Mucosa of rectum (tissue), 2 donors: Measurements from ENCODE around the gene MACROH2A1.

Experiments
- H3K27ac ChIP-seq, 2 donors: one replicate each; pipeline ENCODE4 v1.7.0; 2013; ENCODE audit warnings: inconsistent platforms in 2 of 2, low read depth in 2 of 2, low read length in 2 of 2
- H3K27me3 ChIP-seq, 2 donors: one replicate each; pipeline ENCODE4 v1.7.0; 2013; ENCODE audit warnings: low read length in 2 of 2; ENCODE audit not compliant: control insufficient read depth in 2 of 2, insufficient read depth in 2 of 2
- H3K36me3 ChIP-seq, 2 donors: one replicate each; pipeline ENCODE4 v1.7.0; 2013; ENCODE audit warnings: low read length in 2 of 2; ENCODE audit not compliant: control insufficient read depth in 2 of 2, insufficient read depth in 2 of 2
- H3K4me1 ChIP-seq, 2 donors: one replicate each; pipeline ENCODE4 v1.7.0; 2013; ENCODE audit warnings: low read length in 2 of 2, mild to moderate bottlenecking in 1 of 2; ENCODE audit not compliant: control insufficient read depth in 2 of 2, insufficient read depth in 2 of 2
- H3K4me3 ChIP-seq, 2 donors: one replicate each; pipeline ENCODE4 v1.7.0; 2013; ENCODE audit warnings: low read length in 2 of 2
- H3K9ac ChIP-seq, 2 donors: one replicate each; pipeline ENCODE4 v1.7.0; 2013; ENCODE audit warnings: low read length in 2 of 2, low read depth in 1 of 2, mild to moderate bottlenecking in 1 of 2
- H3K9me3 ChIP-seq, 2 donors: one replicate each; pipeline ENCODE4 v1.7.0; 2013; ENCODE audit warnings: low read length in 2 of 2; ENCODE audit not compliant: control insufficient read depth in 2 of 2
- donor health status: healthy.
- donor health status: Normal muscosa, but diverticular disease.

The MACROH2A1 gene

GRCh38 chr5:135344349-135344748 is 54.7 kb downstream of the MACROH2A1 start:
- H3K4me3 ChIP-seq, result no peak overlapping the region
- H3K9me3 ChIP-seq, result no peaks in the 10 kb centered on the region
- H3K27me3 ChIP-seq, result no peaks in the 10 kb centered on the region
- no peak overlapping the region for H3K27ac ChIP-seq
- H3K4me1 ChIP-seq, result peaks cover 44 to 46% of the 10 kb centered on the region in 2 donors
- H3K9ac ChIP-seq, result no peak overlapping the region
- peaks cover 42 to 52% of the 10 kb centered on the region in 2 donors for H3K36me3 ChIP-seq

GRCh38 chr5:135343413-135343812 is 55.6 kb downstream of the MACROH2A1 start:
- H3K9me3 ChIP-seq, result no peaks in the 10 kb centered on the region
- H3K36me3 ChIP-seq, result peaks cover 52 to 57% of the 10 kb centered on the region in 2 donors
- H3K9ac ChIP-seq, result no peak overlapping the region
- H3K4me1 ChIP-seq, result peaks cover 40 to 44% of the 10 kb centered on the region in 2 donors
- no peaks in the 10 kb centered on the region for H3K27me3 ChIP-seq
- H3K4me3 ChIP-seq, result no peak overlapping the region
- H3K27ac ChIP-seq, result no peak overlapping the region

GRCh38 chr5:135342551-135342875 is 56.5 kb downstream of the MACROH2A1 start:
- Histone ChIP-seq H3K4me1 (peaks cover 40 to 44% of the 10 kb centered on the region in 2 donors), H3K4me3 (no peak overlapping the region), H3K9me3 (no peaks in the 10 kb centered on the region), H3K27ac (no peak overlapping the region), H3K9ac (no peak overlapping the region), H3K27me3 (no peaks in the 10 kb centered on the region), H3K36me3 (peaks cover 61 to 66% of the 10 kb centered on the region in 2 donors)

GRCh38 chr5:135341696-135342550 is 57.1 kb downstream of the MACROH2A1 start:
- Histone ChIP-seq H3K27me3 (no peaks in the 10 kb centered on the region), H3K27ac (peak overlapping the region in 1 of 2 donors; percentile 25), H3K9me3 (no peaks in the 10 kb centered on the region), H3K9ac (no peak overlapping the region), H3K36me3 (peaks cover 66 to 72% of the 10 kb centered on the region in 2 donors), H3K4me3 (no peak overlapping the region), H3K4me1 (peaks cover 37 to 41% of the 10 kb centered on the region in 2 donors)

GRCh38 chr5:135341016-135341666 is 57.9 kb downstream of the MACROH2A1 start:
- Histone ChIP-seq H3K9ac (no peak overlapping the region), H3K27me3 (no peaks in the 10 kb centered on the region), H3K36me3 (peaks cover 74 to 79% of the 10 kb centered on the region in 2 donors), H3K9me3 (no peaks in the 10 kb centered on the region), H3K4me3 (no peak overlapping the region), H3K27ac (peak overlapping the region in 1 of 2 donors; percentile 54), H3K4me1 (peaks cover 29 to 34% of the 10 kb centered on the region in 2 donors)

GRCh38 chr5:135340568-135340967 is 58.5 kb downstream of the MACROH2A1 start:
- peaks cover 77 to 85% of the 10 kb centered on the region in 2 donors for H3K36me3 ChIP-seq
- no peak overlapping the region for H3K9ac ChIP-seq
- peak overlapping the region in 1 of 2 donors; percentile 54 for H3K27ac ChIP-seq
- no peaks in the 10 kb centered on the region for H3K9me3 ChIP-seq
- H3K4me3 ChIP-seq, result no peak overlapping the region
- peaks cover 23 to 29% of the 10 kb centered on the region in 2 donors for H3K4me1 ChIP-seq
- H3K27me3 ChIP-seq, result no peaks in the 10 kb centered on the region

GRCh38 chr5:135339623-135340022 is 59.4 kb downstream of the MACROH2A1 start:
- H3K27me3 ChIP-seq, result no peaks in the 10 kb centered on the region
- H3K27ac ChIP-seq, result no peak overlapping the region
- H3K36me3 ChIP-seq, result peaks cover 83 to 87% of the 10 kb centered on the region in 2 donors
- H3K4me3 ChIP-seq, result no peak overlapping the region
- H3K4me1 ChIP-seq, result peaks cover 15 to 20% of the 10 kb centered on the region in 2 donors
- no peaks in the 10 kb centered on the region for H3K9me3 ChIP-seq
- no peak overlapping the region for H3K9ac ChIP-seq

GRCh38 chr5:135339189-135339588 is 59.8 kb downstream of the MACROH2A1 start:
- H3K9ac ChIP-seq, result no peak overlapping the region
- H3K9me3 ChIP-seq, result no peaks in the 10 kb centered on the region
- no peak overlapping the region for H3K4me3 ChIP-seq
- peaks cover 14 to 20% of the 10 kb centered on the region in 2 donors for H3K4me1 ChIP-seq
- peaks cover 80 to 87% of the 10 kb centered on the region in 2 donors for H3K36me3 ChIP-seq
- H3K27ac ChIP-seq, result no peak overlapping the region
- H3K27me3 ChIP-seq, result no peaks in the 10 kb centered on the region

- Histone ChIP-seq H3K9ac (no peak overlapping the region), H3K27me3 (no peaks in the 10 kb centered on the region), H3K4me3 (no peak overlapping the region), H3K9me3 (no peaks in the 10 kb centered on the region), H3K36me3 (peaks cover 62 to 69% of the 10 kb centered on the region in 2 donors), H3K27ac (no peak overlapping the region), H3K4me1 (peaks cover 14 to 17% of the 10 kb centered on the region in 2 donors)
Observed at GRCh38 chr5:135337064-135337463, 62.0 kb downstream of the MACROH2A1 start.
